ENCODE measurements around the gene SRCIN1.

GRCh38 chr17:38558728-38559050 is 47.1 kb downstream of the SRCIN1 start:
- TF ChIP-seq CTCF (IDR thresholded peaks at IDR 0.05): no peak
- no peak for TF ChIP-seq POLR2A (IDR thresholded peaks at IDR 0.05)

Data from breast epithelium (tissue), 3 donors.